ENCODE results near the gene ZNG1B.
"Not testable (repeated sequence)": the region's sequence is repeated elsewhere in the genome, so short reads cannot be mapped to it uniquely, and the experiment has no call there.

GRCh38 chr2:113532991-113533390, 95.5 kb downstream of the ZNG1B start:
- TF ChIP-seq ZFP1 (CRISPR knock-in tag; IDR thresholded peaks at IDR 0.05); EWSR1 (IDR thresholded peaks at IDR 0.05; ENCODE audit: borderline replicate concordance, low read depth, partially characterized antibody); RAD21 (CRISPR knock-in tag; conservative IDR thresholded peaks at IDR 0.05 in 1 of 2, IDR thresholded peaks at IDR 0.05 in 1 of 2); SPI1 (IDR thresholded peaks at IDR 0.05; ENCODE audit: borderline replicate concordance, low read depth, low read length); KAT2B (IDR thresholded peaks at IDR 0.05; ENCODE audit: low read depth, low read length); POLR2A (conservative IDR thresholded peaks at IDR 0.05); HMBOX1 (IDR thresholded peaks at IDR 0.05): not testable (repeated sequence)
